HG03558 (cell line): ENCODE results near the gene TMEM171.

Source experiments
- ATAC-seq: cut with Tn5 transposase; IDR thresholded peaks from one replicate; pipeline ENCODE4 v1.9.1; 2021; ENCODE audit warnings: moderate number of reproducible peaks; ENCODE audit not compliant: unreplicated experiment; ENCODE audit errors: extremely low read depth

Gene TMEM171

GRCh38 chr5:73118391-73118973 is 1.9 kb upstream of the TMEM171 start:
- no peak for ATAC-seq

DNA sequence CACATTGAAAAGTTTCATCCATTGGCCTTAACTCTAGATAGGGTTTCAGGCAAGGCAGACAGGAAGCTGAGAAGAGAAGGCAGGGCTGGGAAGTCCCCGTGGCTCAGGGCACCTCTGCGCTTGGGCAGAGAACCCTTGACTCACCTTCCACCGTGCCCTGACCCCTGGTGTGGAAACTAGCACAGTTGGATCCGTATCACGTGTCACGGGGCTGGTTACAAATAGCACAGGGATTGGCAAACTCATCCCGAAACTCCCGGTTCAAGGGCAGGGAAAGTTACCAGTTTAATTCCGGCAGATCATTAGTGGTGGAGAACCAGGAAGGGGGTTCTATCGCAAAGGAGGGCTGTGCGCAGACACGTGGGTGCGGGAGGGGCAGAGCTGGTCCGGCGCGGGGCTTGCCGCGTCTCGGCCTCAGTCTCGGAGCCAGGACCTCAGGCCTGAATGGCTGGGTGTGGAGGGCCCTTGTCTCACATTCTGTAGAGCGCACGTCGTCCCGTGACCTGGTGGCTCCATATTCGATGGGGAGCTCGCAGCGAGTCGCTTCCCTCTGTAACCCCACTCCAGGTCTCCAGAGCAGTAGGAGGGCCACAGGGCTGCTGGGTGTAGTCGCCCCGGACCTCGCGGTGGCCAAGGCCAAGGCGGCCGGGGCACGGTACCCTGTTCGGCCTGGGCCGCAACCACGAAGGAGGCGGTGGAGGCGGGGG is 771 bp upstream of the TMEM171 start:
- ATAC-seq = no peak

GRCh38 chr5:73121119-73121463 is 716 bp downstream of the TMEM171 start:
- ATAC-seq = no peak

- ATAC-seq = no peak
These were observed 2.8 kb downstream of the TMEM171 start for GRCh38 chr5:73122875-73123810.

- no peak for ATAC-seq
These were observed 4.9 kb downstream of the TMEM171 start for GRCh38 chr5:73125289-73125688.

DNA sequence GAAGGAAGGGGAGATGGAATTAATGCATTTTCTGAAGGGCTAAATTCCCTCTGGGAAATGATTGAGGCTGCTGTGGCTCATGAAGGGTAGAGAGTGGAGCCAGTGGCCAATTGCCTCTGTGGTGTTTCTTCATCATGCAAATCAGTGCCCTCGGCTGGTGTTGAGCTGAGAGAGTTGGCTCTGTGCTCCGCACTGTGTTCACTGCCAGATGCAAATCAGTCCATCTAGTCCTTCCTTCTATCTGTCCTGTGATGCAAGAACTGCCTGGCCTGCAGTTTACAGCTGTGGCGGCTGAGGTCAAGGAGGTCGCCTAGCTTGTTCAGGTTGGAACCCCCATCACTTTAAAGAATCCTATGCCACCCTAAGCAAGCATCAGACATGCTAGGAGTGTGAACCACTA is 6.0 kb downstream of the TMEM171 start:
- no peak for ATAC-seq

GRCh38 chr5:73126957-73127356 is 6.6 kb downstream of the TMEM171 start:
- ATAC-seq = no peak

DNA sequence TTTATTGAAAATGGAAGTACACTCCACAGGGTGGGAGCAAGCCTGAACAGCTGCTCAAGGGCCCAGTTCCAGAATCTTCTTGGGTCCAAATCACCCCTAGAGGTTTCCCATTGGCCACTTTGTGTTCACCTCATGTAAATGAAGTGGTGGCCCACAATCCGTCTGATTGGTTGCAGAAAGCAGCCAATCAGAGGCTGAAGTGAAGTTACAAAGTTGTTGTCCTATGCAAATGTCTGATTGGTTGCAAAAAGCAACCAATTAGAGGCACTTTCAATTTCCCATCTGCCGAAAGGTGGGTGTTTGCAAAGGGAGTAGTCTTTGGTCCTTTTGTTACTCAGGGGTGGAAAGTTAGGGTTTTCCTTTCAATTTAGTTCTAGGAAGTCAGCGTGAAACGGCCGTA is 8.8 kb downstream of the TMEM171 start:
- ATAC-seq = no peak

DNA sequence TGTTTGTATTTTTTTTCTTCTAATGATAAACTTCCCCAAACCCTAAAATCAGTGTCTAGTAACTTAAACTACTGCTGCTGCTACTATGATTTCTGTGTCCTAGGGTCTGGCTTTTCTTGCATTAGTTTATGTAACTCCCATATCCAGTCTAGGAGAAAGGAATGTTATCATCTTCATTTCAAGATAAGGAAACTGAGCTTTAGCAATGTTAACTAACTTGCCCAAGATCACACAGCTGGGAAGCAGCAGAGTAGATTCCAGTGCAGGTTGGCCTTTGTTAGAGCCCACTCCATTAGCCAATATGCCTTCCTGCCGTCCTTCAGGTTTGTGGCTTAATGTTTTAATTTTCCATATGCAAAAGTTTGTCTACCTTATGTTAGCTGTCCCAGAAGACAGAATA is 10.4 kb downstream of the TMEM171 start:
- no peak for ATAC-seq

GRCh38 chr5:73131711-73132425 is 11.5 kb downstream of the TMEM171 start:
- no peak for ATAC-seq

- no peak for ATAC-seq
These were observed 12.4 kb downstream of the TMEM171 start for GRCh38 chr5:73132759-73133158.

DNA sequence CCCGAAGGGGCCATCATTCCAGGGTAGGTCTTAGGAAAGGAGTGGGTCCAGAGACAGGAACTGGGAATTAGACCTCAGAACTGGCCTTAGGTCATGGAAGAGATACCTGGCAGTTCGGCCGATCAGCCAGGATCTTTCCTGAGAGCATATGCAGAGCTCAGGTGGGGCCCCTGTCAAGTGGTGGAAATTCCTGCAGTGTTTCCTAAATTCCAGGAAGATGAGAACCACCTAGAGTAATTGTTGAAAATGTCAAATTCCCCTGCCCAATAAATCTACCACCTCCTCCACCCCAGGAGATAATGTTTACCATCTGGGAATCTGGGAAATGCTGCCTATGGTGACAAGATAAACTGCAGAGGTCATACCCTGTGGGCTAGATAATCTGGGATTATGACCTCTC is 14.6 kb downstream of the TMEM171 start:
- no peak for ATAC-seq

- no peak for ATAC-seq
These were observed 15.2 kb downstream of the TMEM171 start for GRCh38 chr5:73135429-73136054.

DNA sequence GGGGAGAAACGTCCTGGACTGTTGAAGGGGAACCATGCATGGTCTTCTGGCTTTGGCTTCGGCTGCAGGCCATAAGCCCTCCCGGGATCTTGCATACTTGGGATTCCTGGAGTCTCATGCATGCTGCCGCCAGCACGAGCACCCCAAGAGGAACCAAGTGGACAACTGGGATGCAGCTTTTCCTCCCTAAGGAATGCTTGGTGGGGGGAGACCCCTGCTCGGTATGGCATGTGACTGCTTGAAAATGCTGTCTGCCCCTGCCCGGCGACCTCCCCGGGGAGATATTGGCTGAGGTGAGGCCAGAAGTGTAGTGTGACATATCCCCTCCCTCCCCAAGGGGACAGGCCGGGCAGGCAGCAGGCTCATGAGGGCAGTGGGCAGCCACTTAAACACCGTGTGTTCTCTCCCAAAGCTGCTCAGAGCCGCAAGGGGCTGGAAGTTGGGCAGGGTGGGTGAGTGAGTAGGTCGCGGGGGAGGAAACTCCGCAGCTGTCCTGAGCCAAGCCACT is 15.7 kb downstream of the TMEM171 start:
- no peak for ATAC-seq

DNA sequence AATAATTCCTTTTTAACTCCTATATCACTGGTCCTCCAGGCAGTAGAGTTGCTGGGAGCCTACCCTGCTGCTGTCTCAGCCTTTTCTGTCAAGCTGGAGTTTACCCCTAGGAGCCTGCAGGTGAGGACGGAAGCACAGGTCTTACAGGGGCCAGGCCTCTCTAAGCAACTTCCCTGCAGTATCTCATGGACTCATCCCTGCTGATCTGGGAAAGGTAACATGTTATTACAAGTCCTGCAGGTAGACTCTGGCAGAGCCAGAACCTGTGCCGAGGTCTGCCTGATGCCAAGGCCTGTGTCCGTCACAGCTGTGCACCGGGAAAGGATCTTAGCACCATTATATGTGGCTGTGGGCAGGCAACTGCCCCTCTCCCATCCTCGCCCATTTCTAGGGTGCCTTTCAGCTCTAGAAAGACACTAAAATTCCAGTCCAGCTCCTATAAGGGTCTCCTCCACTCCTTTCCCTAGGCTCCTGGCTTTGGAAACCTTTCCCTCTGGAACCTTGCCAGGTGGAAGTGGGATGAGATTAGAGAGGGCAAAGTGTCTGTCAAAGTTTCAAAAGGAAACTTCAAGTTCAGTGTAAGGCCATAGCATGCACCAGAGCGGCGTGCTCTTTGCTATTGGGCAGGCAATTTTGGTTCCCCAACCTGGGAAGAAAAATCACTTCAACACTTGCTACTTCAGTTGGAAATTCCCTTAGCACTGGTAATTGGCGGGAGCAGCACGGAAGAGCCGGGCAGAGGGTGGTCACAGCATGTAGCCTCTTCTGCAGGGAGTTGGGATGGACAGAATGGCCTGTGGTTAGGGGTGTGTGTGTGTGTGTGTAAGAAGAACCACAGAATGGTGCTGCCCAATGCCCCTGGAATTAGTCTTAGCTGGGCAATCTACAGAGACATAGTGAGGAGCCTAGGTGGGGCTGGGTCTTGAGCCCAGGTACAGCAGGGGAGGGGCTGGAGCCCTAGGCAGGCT is 17.5 kb downstream of the TMEM171 start:
- no peak for ATAC-seq

DNA sequence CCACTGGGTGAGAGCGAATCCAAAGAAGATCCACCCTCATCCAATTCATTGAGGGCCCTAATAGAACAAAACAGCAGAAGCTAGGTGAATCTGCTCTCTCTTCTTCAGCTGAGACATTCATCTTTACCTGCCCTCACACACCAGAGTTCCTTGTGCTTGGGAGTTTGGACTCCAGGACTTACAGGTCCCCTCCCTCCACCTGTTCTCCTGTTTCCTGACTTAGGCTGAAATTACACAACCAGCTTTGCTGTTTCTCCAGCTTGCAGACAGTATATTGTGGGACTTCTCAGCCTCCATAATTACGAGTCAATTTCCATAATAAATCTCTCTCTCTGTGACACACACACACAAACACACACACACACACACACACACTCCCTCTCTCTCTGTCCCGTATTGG is 19.1 kb downstream of the TMEM171 start:
- no peak for ATAC-seq

DNA sequence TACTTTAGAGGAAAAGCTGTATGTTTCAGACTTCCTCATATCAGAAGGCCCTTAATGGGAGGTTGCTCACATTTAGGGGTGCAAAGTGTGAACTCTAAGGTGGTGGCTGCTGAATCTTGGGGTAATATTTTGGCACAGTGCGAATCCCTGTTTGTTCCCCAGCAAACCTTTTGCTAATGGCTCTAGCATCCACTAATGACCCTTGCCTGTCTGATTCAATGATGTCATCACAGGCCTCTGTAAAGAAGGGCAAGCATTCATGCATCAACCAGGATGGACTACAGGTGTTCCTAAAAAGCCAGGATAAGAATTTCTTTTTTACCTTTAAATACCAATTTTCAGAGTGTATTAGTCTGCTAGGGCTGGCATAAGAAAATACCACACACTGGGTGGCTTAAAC is 20.4 kb downstream of the TMEM171 start:
- ATAC-seq = no peak

DNA sequence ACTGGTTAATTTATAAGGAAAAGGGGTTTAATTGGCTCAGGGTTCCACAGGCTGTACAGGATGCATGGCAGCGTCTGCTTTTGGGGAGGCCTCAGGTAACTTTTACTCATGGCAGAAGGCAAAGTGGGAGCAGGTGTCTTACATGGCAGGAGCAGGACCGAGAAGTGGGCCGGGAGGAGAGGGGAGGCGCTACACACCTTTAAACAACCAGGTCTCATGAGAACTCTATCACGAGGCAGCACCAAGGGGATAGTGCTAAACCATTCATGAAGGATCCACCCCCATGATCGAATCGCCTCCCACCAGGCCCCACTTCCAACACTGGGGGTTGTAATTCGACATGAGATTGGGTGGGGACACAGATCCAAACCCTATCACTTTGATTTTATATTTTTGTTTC is 21.7 kb downstream of the TMEM171 start:
- ATAC-seq = no peak

DNA sequence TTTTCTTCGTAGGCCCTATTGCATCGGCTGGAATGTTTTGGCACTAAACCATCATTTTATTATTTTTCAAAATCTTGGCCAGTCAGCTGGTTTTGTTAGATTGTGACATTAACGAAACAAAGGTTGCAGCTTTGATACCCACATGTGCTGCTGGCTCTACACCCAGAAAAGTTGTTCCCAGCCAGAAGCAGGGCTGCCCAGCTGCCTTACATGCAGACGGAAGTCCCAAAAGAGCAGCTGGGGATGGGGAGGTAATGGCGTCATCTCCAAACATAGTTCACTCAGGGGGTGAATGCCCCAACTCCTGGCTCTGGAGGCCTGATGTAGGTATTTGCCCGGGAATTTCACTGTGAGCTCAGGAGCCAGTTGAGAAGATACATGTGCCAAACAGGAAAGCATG is 23.3 kb downstream of the TMEM171 start:
- ATAC-seq = no peak
